HFFc6 (cell line): Measurements from ENCODE around the gene OPN4. TPM values are rescaled to one million over a fixed set of nuclear protein-coding genes. Genes with fewer than 3 reads are reported as not detected.

Source experiments
- DNase-seq: peaks from one replicate; pipeline ENCODE4 v3.0.0-alpha.2; 2018
- H3K27ac Mint-ChIP-seq: 2 replicates; pipeline ENCODE4 v1.8.0; 2020; ENCODE audit warnings: mild to moderate bottlenecking, mixed read lengths
- H3K27me3 Mint-ChIP-seq: 2 replicates; pipeline ENCODE4 v1.8.0; 2021; ENCODE audit warnings: mild to moderate bottlenecking, moderate library complexity, mixed read lengths; ENCODE audit not compliant: insufficient read depth
- H3K36me3 Mint-ChIP-seq: 2 replicates; pipeline ENCODE4 v1.8.0; 2021; ENCODE audit warnings: low read depth, mixed read lengths
- H3K4me1 Mint-ChIP-seq: 2 replicates; pipeline ENCODE4 v1.8.0; 2020; ENCODE audit warnings: low read depth, mixed read lengths
- H3K4me3 Mint-ChIP-seq: 2 replicates; pipeline ENCODE4 v1.8.0; 2020; ENCODE audit warnings: mild to moderate bottlenecking, moderate library complexity, mixed read lengths
- H3K9me3 Mint-ChIP-seq: 2 replicates; pipeline ENCODE4 v1.8.0; 2020; ENCODE audit warnings: mild to moderate bottlenecking, mixed read lengths
- CTCF ChIP-seq: fragments of 200-600 bp; sonication (generic); IDR thresholded peaks from 2 replicates; pipeline ENCODE4 v1.5.0; 2021; ENCODE audit warnings: antibody characterized with exemption, mild to moderate bottlenecking
- total RNA-seq, 6 experiments: library from RNA; stranded (reverse); fragmentation: NEBNext Ultra II Directional; extraction: Animal tissue kit (Norgen Biotek cat#: 25700); gene quantifications; 2 replicates in 1 of 6; 3 replicates in 5 of 6; pipeline ENCODE4 v1.2.3, GENCODE V29; 2021

The OPN4 gene
- total RNA-seq, 6 experiments from 2014 or later, result not detected

- no peak for TF ChIP-seq CTCF
- Mint-ChIP-seq H3K4me1 (peaks cover 11% of the 10 kb centered on the region), H3K4me3 (no peak overlapping the region), H3K27me3 (peaks cover 10% of the 10 kb centered on the region), H3K9me3 (no peaks in the 10 kb centered on the region), H3K27ac (no peak overlapping the region), H3K36me3 (no peaks in the 10 kb centered on the region)
- no peak for DNase-seq
Observed at GRCh38 chr10:86659161-86659691, 4.9 kb downstream of the OPN4 start.

- Mint-ChIP-seq H3K9me3 (no peaks in the 10 kb centered on the region), H3K36me3 (no peaks in the 10 kb centered on the region), H3K27me3 (peaks cover 12% of the 10 kb centered on the region), H3K4me3 (no peak overlapping the region), H3K27ac (no peak overlapping the region), H3K4me1 (peaks cover 18% of the 10 kb centered on the region)
- DNase-seq, result no peak
- no peak for TF ChIP-seq CTCF
Observed at GRCh38 chr10:86659721-86660453, 5.5 kb downstream of the OPN4 start.

GRCh38 chr10:86661161-86662025 is 7.0 kb downstream of the OPN4 start:
- Mint-ChIP-seq H3K27ac (no peak overlapping the region), H3K27me3 (peaks cover 15% of the 10 kb centered on the region), H3K36me3 (no peaks in the 10 kb centered on the region), H3K9me3 (no peaks in the 10 kb centered on the region), H3K4me1 (peaks cover 29% of the 10 kb centered on the region), H3K4me3 (no peak overlapping the region)
- TF ChIP-seq CTCF, result no peak
- DNase-seq, result no peak

GRCh38 chr10:86662186-86663045 is 8.1 kb downstream of the OPN4 start:
- no peak for DNase-seq
- Mint-ChIP-seq H3K4me3 (no peak overlapping the region), H3K27me3 (peaks cover 10% of the 10 kb centered on the region), H3K36me3 (no peaks in the 10 kb centered on the region), H3K9me3 (no peaks in the 10 kb centered on the region), H3K4me1 (peaks cover 24% of the 10 kb centered on the region), H3K27ac (no peak overlapping the region)
- no peak for TF ChIP-seq CTCF

GRCh38 chr10:86663046-86663345 is 8.6 kb downstream of the OPN4 start:
- Mint-ChIP-seq H3K36me3 (no peaks in the 10 kb centered on the region), H3K4me3 (no peak overlapping the region), H3K27me3 (peaks cover 10% of the 10 kb centered on the region), H3K9me3 (no peaks in the 10 kb centered on the region), H3K4me1 (peaks cover 24% of the 10 kb centered on the region), H3K27ac (no peak overlapping the region)
- no peak for DNase-seq
- TF ChIP-seq CTCF, result no peak
